Measurements from ENCODE around the gene ARHGAP23.
"Not testable (repeated sequence)": the region's sequence is repeated elsewhere in the genome, so short reads cannot be mapped to it uniquely, and the experiment has no call there.

The ARHGAP23 gene

GRCh38 chr17:38491346-38492066, 63.2 kb downstream of the ARHGAP23 start:
- not testable (repeated sequence) for DNase-seq

- DNase-seq = peak; percentile 9
Measured at GRCh38 chr17:38492067-38493040, 64.1 kb downstream of the ARHGAP23 start.

- DNase-seq = not testable (repeated sequence)
Measured at GRCh38 chr17:38494152-38494551, 65.9 kb downstream of the ARHGAP23 start.

GRCh38 chr17:38497656-38498055, 69.4 kb downstream of the ARHGAP23 start:
- not testable (repeated sequence) for DNase-seq

- DNase-seq = no peak
Measured at GRCh38 chr17:38498353-38498752, 70.1 kb downstream of the ARHGAP23 start.

GRCh38 chr17:38499230-38499629, 71.0 kb downstream of the ARHGAP23 start:
- DNase-seq = not testable (repeated sequence)

- not testable (repeated sequence) for DNase-seq
Measured at GRCh38 chr17:38501718-38502117, 73.5 kb downstream of the ARHGAP23 start.

- DNase-seq = not testable (repeated sequence)
Measured at GRCh38 chr17:38503286-38503913, 75.1 kb downstream of the ARHGAP23 start.

- no peak for DNase-seq
Measured at GRCh38 chr17:38504216-38504615, 76.0 kb downstream of the ARHGAP23 start.

- DNase-seq = no peak
Measured at GRCh38 chr17:38507436-38507835, 79.2 kb downstream of the ARHGAP23 start.

GRCh38 chr17:38507921-38508569, 79.8 kb downstream of the ARHGAP23 start:
- no peak for DNase-seq

GRCh38 chr17:38508570-38508950, 80.3 kb downstream of the ARHGAP23 start:
- DNase-seq = no peak

GRCh38 chr17:38508954-38509771, 80.9 kb downstream of the ARHGAP23 start:
- no peak for DNase-seq

GRCh38 chr17:38509772-38510420, 81.6 kb downstream of the ARHGAP23 start:
- DNase-seq = no peak

- no peak for DNase-seq
Measured at GRCh38 chr17:38510421-38511149, 82.3 kb downstream of the ARHGAP23 start.

- no peak for DNase-seq
Measured at GRCh38 chr17:38511150-38512108, 83.2 kb downstream of the ARHGAP23 start.

- no peak for DNase-seq
Measured at GRCh38 chr17:38512473-38513058, 84.3 kb downstream of the ARHGAP23 start.

- DNase-seq = not testable (repeated sequence)
Measured at GRCh38 chr17:38526526-38526925, 98.3 kb downstream of the ARHGAP23 start.

GRCh38 chr17:38528141-38528540, 99.9 kb downstream of the ARHGAP23 start:
- not testable (repeated sequence) for DNase-seq
